Uterus (tissue), 4 donors: ENCODE results near the gene CYP51A1. TPM values are rescaled to one million over a fixed set of nuclear protein-coding genes. Genes with fewer than 3 reads are reported as not detected.

ENCODE experiments used
- total RNA-seq, 4 donors: library from RNA; depleted of rRNA in 3 of 4; stranded (reverse); fragments of >200 nt in 3 of 4; gene quantifications; one replicate each; pipeline versions ENCODE4 v1.1.0 to v1.2.4, GENCODE V29; 2014 to 2023
- donor health status: DM: yes; HTN: yes; CAD: no.

Gene CYP51A1
- total RNA-seq, 4 donors from 2014 or later, result 7.2 to 121 (median 38.3) TPM

Other genes with a start within 250 kb of the CYP51A1 start
- gene AKAP9, start 193.6 kb downstream of the CYP51A1 start, total RNA-seq, result 100 to 1,000 TPM in 1 of 4 donors, 10 to 100 TPM in 3; 32.5 to 125 (median 63.5) TPM
- gene LRRD1, start 44.7 kb upstream of the CYP51A1 start, total RNA-seq, result under 1 TPM in 2 of 4 donors, not detected in 2; 0.73 to 0.97 TPM
- gene KRIT1, start 111.4 kb upstream of the CYP51A1 start, total RNA-seq, result 100 to 1,000 TPM in 2 of 4 donors, 10 to 100 TPM in 2; 63.3 to 161 (median 101) TPM
- gene ANKIB1, start 111.5 kb upstream of the CYP51A1 start, total RNA-seq, result 10 to 100 TPM; 27.4 to 100.0 (median 54.6) TPM